ENCODE data around the gene PER2.
A peak's percentile ranks its signal among the peaks of the same experiment; 100 is the strongest.
"Not testable (repeated sequence)": the region's sequence is repeated elsewhere in the genome, so short reads cannot be mapped to it uniquely, and the experiment has no call there.

Gene PER2

DNA sequence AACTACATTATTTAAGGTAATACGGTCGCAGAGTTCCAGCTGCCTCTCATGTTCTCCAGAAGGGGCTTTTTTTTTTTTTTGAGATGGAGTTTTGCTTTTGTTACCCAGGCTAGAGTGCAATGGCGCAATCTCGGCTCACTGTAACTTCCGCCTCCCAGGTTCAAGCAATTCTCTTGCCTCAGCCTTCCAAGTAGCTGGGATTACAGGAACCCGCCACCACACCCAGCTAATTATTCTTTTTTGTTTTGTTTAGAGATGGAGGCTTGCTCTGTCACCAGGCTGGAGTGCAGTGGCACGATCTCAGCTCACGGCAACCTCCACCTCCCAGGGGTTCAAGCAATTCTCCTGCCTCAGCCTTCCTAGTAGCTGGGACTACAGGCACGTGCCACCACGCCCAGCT is 15.0 kb downstream of the PER2 start:
- H3K27ac ChIP-seq, H3K4me3 ChIP-seq: not testable (repeated sequence)

DNA sequence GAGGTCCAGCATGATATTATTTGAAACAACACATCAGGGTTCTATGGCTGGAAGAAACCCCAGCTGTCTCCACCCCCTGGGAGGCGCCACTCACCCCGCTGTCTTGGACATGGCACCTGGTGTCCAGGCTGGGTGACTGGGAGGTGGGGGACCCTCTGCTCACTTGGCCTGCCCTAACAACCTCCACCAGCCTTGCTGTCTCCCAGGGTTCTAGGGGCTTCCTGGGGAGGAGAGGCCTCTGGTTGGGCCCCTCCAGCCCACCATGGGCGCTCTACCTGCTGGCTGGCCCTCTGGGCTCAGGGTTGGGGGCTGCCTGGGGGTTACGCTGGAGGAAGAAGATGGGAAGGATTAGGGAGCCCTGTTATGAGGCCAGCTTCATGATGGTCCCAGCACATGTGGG is 16.3 kb downstream of the PER2 start:
- Histone ChIP-seq H3K4me3 (no peak overlapping the region), H3K27ac (peak overlapping the region in 1 of 21 experiments; percentile 6)

GRCh38 chr2:238271686-238272085 is 16.7 kb downstream of the PER2 start:
- H3K27ac ChIP-seq = peak overlapping the region in 1 of 21 experiments; percentile 6
- H3K4me3 ChIP-seq = not testable (repeated sequence)

GRCh38 chr2:238271061-238271554 is 17.3 kb downstream of the PER2 start:
- Histone ChIP-seq H3K27ac (no peak overlapping the region), H3K4me3 (no peak overlapping the region)

GRCh38 chr2:238270606-238271005 is 17.8 kb downstream of the PER2 start:
- no peak overlapping the region for H3K4me3 ChIP-seq
- no peak overlapping the region for H3K27ac ChIP-seq

GRCh38 chr2:238269741-238270140 is 18.7 kb downstream of the PER2 start:
- H3K27ac ChIP-seq = no peak overlapping the region
- H3K4me3 ChIP-seq = no peak overlapping the region

DNA sequence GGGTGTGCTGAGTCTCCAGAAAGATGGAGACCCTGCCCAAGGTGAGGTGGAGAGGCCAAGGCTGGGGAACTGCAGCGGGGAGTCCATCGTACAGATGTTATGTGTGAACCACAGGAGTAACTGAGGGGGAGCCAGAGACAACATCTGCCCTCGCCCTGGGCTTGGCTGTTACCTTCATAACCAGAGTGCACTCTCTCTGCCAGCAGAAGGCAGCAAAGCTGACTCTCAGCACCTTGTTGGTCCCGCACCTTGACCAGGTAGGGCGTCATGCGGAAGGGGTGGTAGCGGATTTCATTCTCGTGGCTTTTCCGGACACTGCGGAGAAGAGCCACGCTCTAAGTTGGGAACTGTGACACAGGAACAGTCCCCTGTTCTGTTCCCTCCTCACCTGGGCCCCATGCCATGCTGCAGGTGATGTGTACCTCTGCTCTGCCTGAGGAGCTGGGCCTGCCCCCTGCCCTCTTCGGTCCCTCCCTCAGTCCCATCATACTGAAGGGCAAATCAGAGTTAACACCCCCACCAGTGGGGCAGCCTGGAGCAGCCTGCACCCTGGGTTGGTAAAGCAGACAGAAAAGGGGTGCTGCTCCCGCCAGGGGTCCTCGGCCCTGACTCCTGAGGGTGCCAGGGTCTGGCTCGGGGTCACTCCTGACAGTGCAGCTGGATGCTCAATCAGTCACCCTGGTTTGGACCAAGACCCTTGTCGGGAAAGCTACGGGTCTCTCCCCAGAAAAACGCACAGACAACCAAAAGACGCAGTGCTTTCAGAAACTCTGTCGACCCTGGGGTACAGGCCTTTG is 20.3 kb downstream of the PER2 start:
- H3K4me3 ChIP-seq = no peak overlapping the region
- H3K27ac ChIP-seq = peak overlapping the region in 5 of 21 experiments; percentile 18 to 62 (median 43)

- peak overlapping the region in 5 of 21 experiments; percentile 18 to 62 (median 43) for H3K27ac ChIP-seq
- no peak overlapping the region for H3K4me3 ChIP-seq
These were observed 21.1 kb downstream of the PER2 start for GRCh38 chr2:238267341-238267710.

DNA sequence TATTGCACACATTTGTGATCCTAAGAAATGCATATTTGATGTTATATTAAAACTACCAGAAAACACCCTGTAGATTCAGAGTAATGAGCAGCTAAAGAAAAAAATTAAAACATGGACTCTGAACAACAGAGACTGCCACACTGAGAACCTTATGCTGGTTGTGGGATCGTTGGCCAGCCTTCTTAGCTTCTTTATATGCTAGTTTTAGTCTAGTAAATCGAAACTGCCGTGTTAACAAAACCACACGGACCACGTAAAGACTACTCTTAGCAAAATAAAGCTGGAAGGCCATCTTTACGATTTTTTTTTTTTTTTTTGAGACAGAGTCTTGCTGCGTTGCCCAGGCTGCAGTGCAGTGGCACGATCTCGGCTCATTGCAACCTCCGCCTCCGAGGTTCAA is 22.8 kb downstream of the PER2 start:
- H3K4me3 ChIP-seq = no peak overlapping the region

GRCh38 chr2:238264072-238264460 is 24.3 kb downstream of the PER2 start:
- Histone ChIP-seq H3K27ac (peak overlapping the region in 10 of 21 experiments; percentile 9 to 56 (median 36)), H3K4me3 (no peak overlapping the region)

More for the DNA sequence above, 22.8 kb downstream of the PER2 start:
- no peak overlapping the region for H3K27ac ChIP-seq

DNA sequence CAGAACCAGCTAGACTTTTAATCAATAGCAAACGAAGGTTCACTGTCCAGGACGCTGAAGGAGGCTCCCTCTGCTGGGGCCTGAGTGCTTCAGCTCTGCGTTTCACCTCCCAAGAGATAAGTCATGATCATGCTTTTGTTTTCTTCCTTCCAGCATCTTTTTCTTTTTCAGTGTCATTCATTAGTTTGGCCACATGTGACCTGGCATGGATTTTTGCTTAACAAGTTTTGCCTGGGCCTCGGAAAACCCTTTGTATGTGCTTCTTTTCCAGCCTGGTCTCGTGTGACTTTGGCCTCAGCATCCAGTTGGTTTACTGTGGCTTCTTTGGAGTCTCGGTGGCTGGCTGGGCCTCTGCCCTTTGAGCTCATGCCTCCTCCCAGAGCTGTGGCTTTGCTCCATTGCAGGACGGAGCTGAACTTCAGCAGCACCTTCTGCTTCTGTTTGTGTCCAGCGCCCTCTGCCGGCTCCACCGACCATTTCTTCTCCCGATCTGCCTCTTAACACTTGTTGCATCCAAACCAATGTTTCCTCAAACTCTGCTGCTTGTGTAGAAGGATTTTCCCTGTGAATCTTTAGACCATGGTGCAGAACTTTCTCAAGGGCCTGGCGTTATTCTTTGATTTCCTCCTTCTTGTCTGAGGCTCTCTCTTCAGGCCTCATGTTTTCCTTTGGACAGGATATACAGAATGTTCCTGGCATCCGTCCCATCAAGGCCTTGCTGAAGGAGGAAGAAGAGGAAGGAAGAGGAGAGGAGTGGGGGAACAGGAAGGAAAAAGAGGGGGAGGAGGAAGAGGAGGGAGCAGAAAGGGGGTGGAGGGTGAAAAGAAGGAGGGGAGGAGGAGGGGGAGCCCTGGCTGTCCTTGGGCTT is 25.0 kb downstream of the PER2 start:
- H3K27ac ChIP-seq = peak overlapping the region in 10 of 21 experiments; percentile 25 to 64 (median 47)
- no peak overlapping the region for H3K4me3 ChIP-seq

- H3K27ac ChIP-seq = peak overlapping the region in 6 of 21 experiments; percentile 3 to 64 (median 38)
- H3K4me3 ChIP-seq = no peak overlapping the region
These were observed 25.8 kb downstream of the PER2 start for GRCh38 chr2:238262496-238263122.

- H3K27ac ChIP-seq = peak overlapping the region in 1 of 21 experiments; percentile 3
- no peak overlapping the region for H3K4me3 ChIP-seq
These were observed 26.6 kb downstream of the PER2 start for GRCh38 chr2:238261718-238262375.

GRCh38 chr2:238260883-238261282 is 27.5 kb downstream of the PER2 start:
- no peak overlapping the region for H3K4me3 ChIP-seq
- no peak overlapping the region for H3K27ac ChIP-seq

DNA sequence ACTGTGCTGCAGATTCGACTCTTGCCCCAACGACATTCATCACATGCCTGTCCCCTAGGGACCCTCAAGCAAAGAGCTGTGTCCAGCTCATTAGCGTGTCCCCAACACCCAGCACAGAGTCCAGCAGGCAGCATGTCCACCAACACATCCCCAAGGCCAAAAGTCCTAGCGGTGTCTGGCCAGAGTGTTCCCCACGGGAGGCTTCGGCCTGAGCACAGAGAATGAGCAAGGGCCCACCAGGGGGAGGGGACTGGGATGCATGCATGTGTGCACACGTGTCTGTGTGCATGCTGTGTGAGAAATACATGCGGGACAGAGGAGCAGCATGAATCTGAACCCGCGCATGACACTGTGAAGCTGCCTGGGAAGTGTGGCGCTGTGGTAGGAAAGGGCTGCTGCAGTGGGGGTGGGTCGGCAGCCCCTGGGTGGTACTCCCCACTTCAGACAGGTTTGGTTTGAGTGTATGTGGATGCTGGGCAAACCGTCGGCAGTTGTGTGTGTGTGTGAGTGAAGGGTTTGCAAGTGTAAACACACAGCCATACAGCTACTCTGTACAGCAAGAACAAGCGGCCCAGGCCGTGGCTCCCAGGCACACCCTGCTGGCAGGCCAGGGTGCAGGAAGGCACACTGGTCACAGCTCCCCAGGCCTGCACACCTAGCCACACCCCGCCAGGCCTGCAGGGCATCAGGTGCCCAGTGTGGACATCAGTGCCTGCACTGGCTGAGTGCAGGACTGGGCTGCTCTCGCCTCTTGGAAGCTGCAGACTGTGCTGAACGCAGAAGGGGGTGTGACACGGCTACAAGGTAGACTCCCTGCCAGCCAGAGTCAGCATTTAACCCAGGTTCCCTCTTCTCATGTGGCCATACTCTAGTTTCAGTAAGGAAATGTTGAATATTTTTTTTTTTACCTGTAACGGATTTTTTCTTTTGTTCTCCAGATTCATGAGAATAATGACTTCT is 29.1 kb downstream of the PER2 start:
- Histone ChIP-seq H3K27ac (no peak overlapping the region), H3K4me3 (no peak overlapping the region)

DNA sequence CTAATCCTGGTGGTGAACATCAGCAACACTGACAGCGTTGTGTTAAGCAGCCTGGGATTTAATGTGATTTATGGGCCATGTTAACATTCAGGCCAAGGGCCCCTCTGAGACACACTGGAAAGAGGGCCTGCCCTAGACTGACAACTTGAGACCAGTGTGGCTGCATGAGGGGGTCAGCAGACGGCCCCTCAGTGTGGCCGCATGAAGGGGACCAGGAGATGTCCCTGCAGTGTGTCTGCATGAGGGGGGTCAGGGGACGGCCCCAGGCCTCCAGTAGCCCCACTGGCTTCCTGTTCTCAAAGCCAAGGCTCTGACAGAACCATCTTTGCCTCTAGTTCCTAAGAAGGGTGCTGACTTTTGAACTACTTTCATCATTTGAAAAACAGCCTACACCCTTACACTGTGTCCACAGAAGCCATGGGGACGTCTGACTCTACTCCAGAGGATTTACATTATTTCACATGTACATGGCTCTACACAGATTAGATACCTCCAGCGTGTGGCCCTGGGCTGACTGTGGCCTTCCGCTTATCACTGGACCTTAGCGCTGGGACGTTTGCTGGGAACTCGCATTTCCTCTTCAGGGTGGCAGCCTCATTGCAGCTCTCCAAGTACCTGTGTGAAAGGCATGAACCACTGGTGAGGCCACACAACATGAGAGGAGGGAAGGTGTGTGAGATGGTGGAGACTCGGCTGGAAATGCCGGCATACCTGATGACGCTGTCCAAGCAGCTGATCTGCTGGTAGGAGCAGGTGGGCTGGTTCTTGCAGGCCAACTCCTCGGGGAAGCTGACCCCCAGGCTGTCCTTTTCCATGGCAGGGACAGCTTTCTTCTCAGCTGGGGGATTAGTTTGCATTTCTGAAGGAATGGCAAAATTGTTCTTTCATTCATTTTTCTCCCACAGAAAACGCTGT is 30.4 kb downstream of the PER2 start:
- H3K4me3 ChIP-seq = no peak overlapping the region
- H3K27ac ChIP-seq = no peak overlapping the region

- Histone ChIP-seq H3K4me3 (no peak overlapping the region), H3K27ac (no peak overlapping the region)
These were observed 31.8 kb downstream of the PER2 start for GRCh38 chr2:238256594-238257104.

Data from skin epidermis (tissue), 12 donors.